GM20431 (cell line): ENCODE measurements around the gene APEH.
"Not testable (repeated sequence)": the region's sequence is repeated elsewhere in the genome, so short reads cannot be mapped to it uniquely, and the experiment has no call there.

ENCODE experiments used
- in situ Hi-C: fragments of 300-500 bp; cut with MseI, MboI; formaldehyde crosslinking; loops from one replicate; pipeline ENCODE4 v1.15.0; 2020; ENCODE audit warnings: low sequenced_read_pairs; ENCODE audit not compliant: unreplicated experiment

Gene APEH

DNA sequence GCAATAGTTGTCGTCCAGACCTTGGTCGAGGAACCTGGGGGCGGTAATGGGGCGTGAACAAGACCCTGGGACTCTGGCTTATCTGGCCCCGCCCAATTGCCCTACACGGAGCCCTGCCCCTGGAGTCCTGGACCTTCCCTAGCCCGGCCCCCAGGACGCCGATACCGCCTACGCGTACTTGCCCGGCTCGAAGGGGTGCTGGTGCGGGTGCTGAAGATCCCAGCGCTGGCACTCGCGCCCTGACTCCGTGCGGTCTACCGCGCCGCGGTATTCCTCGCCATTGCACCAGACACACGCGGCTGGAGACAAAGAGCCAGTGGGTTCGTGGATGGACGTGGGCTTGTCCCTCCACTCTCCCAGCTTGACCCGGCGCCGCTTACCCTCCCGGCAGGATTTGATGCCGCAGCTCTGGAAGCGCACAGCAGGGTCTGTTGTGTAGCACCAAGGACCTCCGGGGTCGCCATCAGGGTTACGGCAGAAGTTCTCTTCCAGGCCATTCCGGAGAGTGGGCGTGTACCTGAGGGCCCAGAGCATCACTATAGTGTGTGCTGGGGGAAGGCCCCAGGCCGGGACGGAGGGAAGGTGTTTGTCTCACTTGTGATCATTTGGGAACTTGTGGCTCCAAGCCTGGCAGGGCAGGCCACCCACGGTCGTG is 12.7 kb downstream of the APEH start:
- in situ Hi-C loops = not testable (repeated sequence)

DNA sequence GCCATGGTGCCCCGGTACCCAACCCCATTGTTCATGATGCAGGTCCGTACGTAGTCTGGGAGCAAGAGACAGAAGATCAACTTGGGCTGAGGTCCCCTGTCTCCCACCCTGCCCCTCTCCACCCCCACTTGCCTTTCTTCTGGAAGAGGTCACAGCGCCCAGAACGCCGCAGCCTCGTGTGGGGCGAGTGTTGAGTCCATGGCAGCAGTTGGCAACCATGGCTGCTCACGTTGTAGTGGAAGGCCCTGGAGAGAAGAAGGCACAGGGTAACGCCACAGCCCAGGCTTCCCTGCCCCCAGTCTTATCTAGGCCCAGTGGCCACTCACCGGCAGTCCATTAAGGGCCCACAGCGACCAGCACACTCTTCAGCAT is 13.3 kb downstream of the APEH start:
- in situ Hi-C loops = not testable (repeated sequence)

DNA sequence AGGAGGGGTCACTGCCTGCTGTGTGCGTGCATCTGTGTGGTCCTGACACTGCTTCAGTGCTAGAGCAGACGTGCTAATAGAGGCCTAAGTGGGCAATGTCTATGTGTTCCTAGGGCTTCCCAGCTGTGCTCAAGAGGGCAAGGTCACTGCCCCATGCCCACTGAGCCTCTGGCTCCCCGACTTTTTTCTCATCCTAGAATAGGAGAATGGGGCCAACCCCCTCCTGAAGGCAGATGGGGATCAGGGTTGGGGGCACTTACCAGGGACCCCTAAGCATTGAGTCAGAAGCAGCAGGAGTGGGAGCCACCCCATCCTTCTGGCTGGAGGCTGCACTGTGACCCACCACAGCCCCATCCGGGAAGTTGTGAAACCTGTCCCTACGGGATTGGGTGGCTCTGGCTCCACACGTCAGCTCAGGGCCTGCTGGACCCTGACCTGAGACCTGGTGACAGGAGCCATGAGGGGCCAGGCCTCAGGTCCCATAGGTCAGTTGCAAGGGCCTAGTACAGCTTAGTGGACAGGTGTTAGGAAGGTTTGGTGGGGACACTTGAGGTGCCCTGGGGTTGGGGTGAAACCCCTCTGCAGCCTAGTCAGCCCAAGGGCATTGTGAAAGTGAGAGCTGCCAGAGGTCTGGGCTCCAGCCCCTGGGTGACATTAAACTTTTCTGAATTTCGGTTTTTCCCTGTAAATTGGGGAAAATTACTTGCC is 14.3 kb downstream of the APEH start:
- in situ Hi-C loops = not testable (repeated sequence)

DNA sequence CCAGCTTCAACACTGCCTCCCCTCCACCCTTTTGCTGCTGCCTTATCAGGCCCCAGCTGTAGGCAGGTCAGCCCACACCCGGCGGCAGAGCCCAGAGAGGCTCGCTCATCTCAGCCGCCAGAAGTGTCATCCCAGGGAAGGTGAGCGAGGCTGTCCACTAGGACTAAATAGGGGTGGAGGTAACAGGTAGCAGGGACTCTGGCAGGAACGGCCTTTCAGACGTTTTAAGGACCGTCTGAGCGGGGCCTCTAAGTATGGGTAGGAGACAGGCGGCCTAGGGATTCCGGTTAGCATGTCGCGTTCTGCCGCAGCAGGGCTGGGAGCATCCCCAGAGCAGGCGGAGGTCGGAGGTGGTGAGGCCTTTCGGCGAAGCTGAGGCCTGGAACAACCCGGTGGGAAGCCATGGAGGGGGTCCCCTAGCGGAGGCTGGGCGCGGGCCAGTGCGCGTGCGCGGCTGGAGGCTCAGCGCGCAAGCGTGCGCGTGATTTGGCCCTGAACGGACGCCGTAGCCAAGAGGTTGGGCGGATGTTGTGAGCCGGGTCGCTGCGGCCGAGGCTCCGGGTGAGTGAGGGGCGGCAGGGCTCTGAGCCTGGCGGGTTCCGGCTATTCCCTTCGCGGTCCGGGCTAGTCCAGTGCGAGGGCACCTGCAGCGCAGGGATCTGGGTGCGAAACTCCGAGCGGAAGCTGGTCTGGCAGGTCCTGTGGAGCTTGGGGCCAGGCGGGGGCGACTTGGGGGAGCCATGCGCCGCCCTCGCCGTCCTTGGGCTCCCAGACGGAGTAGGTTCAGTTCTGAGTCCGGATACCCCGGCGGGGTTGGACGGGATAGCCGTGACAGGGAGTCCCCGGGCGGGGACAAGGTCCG is 15.1 kb downstream of the APEH start, which contains the start of the genes MST1 and RNF123:
Gene MST1 (minus strand): TSS at position 429 of the 862 bp plus-strand sequence. CDS start 783 bp downstream, outside the sequence.
Gene RNF123 (plus strand): TSS at position 512 of the 862 bp plus-strand sequence. CDS start 1,609 bp downstream, outside the sequence.
- in situ Hi-C loops = no loop called here

DNA sequence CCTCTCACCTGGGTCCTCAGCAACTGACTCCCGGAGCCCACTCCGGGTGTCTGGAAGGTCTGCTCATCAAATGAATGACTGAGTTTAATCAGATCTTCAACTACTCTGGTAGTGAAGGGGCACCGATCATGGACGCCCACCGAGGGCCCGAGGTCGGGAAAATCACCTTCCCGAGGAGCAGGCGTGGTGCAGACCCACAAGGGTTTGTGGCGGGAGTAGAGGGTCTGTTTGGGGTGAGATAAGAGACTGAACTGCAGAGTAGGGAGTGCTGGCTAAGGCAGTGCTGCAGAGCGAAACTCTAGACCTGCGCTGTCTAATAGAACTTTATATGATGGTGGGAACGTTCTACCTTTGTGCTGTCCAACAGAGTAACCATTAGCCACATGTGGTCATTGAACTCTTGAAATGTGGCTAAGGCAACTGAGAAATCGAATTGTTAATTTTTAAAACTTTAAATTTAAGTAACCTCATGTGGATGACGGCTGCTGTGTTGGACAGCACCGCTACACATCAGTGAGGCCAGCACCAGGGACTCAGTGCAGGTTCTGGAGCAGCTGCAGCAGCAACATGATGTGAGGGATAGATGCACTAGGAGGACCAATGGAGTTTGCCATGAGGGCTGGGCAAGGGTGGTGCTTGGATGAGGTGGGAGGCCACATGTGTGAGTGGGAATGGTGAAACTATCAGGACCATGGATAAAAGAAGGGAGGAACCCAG is 15.9 kb downstream of the APEH start:
- in situ Hi-C loops = not testable (repeated sequence)

DNA sequence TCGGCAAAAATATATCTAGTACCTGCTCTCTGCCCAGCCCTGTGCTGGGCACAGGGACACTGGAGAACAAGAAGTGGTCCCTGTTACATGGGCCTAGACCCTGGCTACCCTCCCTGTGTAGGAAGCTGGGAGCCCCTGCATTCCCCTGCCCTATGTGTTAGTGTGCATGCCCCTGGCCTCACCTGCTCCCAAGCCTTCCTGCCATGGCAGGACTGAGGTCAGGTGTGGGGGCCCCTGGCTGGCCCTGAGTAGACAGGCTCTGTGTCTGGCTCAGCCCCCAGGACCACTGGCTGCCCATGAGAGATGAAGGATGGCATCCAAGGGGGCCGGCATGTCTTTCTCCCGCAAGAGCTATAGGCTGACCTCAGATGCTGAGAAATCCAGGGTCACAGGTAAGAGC is 16.7 kb downstream of the APEH start:
- in situ Hi-C loops = not testable (repeated sequence)

DNA sequence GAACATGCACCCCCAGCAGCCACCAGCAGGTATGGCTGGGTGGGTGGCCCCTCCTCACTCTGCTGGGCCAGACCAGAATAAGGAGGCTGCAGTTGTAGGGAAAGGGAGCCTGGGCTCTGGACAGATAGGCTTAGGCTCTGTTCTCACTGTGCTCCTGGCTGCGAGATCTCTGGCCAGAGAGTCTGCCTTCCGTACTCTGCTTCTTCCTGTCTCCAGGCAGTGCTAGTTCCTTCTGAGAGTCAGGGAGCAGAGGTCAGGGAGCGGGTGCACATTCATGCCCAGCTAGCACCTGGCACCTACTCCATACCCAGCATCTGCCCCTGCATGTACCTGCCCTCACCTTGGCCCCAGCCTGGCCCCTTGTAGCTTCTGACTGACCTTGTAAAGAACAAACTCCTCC is 17.3 kb downstream of the APEH start:
- in situ Hi-C loops = not testable (repeated sequence)

DNA sequence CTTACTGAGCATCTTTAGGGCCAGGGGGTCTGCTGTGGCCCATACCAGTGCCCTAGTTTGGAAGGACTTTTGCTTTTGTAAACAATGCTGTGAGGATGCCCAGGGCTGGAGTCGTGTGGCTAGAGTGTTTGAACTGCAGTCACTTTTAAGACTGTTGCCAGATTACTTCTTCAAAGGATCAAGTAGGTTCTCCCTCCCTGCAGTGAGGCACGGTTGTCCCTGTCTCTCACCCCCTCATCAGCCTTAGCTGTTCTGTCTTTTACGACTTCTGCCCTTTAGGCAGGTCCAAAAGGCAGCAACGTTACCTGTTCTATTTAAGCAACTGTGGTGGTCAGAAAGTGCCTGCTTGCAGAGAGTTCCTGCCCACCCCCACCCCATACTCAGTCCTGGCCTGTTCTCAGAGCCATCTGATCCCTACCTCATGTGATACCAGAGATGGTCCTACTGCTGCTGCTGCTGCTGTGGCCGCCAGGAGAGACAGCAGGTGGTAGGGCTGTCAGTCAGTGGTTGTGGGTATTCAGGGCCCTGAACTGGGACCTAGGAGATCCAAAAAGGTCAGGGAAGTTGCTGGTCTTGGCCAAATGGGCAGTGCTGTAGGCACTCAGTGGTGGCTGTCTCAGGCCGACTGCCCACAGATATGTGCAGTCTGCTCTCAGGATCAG is 20.4 kb downstream of the APEH start:
- in situ Hi-C loops = not testable (repeated sequence)

DNA sequence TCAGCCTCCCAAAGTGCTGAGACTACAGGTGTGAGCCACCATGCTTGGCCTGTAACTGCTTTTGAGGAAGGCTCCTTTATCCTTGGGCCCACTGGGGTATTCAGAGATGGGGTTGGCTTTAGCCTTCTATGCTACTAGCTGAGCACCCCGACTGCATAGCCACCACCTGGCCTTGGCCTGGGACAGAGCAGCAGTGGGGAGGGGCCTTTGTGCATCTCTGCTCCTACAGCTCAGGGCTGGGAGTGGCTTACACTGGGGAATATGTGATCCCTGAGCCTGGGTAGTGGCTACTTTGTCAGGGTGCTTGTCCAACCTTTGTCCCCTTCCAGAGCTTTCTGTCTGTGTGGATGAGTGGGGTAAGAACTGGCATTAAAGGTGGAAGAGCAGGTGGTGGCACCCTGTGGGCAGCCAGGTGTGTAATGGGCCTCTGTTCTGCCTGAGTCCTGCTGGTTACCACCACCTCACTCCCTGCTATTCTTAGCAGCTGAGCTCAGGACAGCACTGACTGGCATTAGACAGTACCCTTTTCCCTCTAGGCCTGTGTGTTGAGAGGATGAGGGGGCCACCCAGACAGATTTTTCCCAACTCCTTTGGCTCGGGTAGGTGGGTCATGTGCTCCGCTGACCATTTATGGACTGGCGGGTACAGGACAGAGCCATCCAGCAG is 21.3 kb downstream of the APEH start:
- in situ Hi-C loops = not testable (repeated sequence)

DNA sequence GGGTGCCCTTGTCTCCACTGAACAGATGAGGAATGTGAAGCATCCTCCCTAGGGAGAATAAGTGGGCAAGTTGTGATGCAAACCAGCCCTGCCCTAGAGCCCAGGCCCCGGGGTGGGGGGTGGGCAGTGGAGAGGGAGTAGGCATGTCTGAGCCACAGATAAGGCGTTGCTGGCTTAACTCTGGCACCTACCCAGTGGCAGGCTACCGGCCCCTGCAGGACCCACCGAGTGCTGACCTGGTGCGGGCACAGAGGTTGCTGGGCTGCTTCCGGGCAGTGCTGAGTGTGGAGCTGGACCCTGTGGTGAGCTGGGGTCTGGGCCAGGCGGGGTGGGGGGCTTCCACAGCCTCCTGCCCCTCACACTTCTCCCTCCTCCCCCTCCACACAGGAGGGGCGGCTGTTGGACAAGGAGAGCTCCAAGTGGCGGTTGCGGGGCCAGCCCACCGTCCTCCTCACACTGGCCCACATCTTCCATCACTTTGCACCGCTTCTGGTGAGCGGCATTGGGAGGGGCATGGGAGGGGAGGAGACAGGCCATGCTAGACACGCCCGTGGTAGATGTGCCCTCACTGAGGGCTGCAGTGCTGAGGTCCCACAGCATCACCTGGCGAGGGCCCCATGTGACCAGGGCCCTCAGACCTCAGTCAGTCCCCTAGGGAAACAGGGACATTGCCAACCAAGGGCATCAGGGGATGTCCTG is 25.3 kb downstream of the APEH start:
- in situ Hi-C loops = no loop called here

DNA sequence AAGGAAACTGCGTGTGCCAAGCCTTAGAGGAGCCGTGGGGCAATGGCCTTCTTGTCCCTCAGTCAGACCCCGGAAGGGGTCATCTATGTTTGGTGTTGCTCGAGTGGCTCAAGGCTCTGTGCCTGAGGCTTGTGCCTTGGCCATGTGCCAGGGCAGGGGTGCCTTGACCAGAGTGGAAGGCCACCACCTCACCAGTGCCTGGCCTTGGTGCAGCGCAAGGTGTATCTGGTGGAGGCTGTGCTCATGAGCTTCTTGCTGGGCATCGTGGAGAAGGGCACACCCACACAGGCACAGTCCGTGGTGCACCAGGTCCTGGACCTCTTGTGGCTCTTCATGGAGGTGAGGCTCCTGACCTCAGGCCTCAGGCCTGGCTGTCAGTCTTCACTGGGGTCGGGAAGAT is 25.9 kb downstream of the APEH start:
- in situ Hi-C loops = no loop called here

DNA sequence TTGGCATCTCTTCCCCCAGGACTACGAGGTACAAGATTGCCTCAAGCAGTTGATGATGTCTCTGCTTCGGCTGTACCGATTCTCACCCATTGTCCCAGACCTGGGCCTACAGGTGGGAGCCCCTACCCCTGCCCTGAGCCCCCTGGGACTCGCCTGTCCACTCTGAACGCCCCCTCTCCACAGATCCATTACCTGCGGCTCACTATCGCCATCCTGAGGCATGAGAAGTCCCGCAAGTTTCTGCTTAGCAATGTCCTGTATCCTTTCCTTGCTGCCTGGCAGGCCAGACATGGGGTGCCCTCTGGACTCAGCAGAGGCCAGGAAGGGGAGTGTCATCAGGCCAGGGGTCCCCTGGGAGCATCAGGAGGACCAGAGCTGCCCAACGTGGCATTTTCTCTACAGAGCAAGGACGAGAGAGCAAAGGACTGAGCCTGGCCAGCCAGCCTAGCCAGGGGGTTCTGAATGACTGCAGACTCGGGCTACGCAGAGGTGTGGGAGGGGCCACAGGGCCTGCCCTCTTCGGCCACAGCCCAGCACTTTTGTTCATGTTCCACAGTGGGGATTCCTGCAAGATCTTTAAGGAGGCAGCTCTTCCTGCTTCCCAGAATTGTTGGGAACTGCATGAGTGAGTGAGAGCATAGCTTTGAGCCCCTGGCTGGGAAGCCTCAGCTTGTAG is 26.4 kb downstream of the APEH start:
- in situ Hi-C loops = no loop called here

DNA sequence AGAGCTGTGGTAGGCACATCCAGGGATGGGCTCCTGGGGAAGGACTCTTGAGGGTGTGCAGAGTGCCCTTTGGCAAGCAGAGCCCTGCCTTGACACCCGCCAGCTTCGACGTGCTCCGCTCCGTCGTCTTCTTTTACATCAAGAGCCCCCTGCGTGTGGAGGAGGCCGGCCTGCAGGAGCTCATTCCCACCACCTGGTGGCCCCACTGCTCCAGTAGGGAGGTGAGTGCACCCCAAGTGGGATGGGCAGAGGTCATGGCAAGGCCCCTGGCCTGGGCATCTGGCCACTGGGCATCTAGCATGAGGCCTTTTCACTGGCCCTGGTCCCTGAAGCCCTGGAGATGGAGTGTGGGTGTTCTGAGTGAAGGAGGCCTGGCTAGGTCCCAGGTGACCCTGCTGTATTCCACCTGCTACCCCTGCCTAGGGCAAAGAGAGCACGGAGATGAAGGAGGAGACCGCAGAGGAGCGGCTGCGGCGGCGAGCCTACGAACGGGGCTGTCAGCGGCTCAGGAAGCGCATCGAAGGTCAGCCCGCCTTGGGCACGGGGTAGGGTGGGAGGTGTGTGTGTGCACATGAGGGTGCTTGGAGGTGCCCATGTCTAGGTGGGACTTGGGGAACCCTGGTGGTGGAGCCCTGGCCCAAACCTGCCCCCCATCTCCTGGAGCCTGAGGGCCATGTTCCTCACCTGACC is 27.4 kb downstream of the APEH start:
- in situ Hi-C loops = no loop called here

DNA sequence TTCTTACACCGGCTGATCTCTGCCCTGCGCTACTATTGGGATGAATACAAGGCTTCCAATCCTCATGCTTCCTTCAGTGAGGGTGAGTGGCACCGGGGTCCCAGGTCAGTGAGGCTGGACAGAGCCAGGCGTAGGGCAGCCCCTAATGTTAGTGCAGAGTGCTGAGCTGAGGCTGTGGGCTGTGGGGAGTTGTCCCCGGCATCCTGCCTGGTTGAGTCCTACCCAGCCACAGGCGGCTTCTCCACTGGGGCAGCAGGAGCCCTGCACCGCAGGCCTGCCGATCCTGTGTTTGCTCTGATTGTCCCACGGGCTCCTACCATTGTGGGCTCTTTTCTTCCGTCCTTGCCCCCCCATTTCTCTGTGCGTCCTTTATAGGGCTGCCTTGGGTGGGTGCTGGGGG is 28.5 kb downstream of the APEH start:
- in situ Hi-C loops = no loop called here

DNA sequence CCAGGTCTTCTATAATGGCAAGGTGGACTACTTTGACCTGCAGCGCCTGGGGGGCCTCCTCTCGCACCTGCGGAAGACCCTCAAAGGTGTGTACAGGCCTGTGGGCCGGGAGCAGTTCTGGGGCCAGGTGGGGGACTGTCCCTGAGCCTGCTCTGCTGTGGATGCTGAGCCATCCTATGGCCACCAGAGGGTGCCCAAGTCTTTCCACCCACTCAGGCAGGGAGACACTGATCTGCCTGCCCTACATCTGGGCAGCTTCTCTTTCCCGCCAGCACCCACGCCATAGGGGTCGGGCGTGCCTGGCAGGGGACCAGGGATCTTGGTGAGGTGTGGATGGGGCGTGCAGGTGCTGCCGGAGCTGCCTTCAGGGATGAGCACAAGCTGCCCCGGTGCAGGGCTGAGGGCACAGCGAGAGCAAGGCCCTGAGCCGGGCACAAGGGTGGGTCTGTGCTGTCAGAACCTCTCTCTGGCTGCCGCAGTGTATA is 29.3 kb downstream of the APEH start:
- in situ Hi-C loops = no loop called here

DNA sequence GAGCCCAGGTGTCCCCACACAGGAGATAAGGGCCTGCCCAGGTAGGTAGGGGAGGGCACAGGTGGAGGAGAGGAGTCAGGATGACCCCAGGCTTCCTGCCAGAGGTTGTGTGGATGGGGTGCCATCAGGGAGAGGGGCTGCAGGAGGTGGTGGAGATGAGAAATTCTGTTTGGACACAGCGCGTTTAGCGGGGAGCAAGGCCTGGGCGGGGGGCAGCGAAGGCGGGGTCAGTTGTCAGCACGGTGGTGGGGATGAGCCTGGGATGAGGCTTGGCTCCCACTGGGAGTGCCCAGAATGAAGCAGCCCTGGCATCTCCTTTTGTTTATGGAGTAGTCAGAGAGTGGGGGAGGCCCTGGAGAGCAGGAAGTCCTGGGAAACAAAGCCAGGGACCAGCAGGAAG is 29.8 kb downstream of the APEH start:
- in situ Hi-C loops = no loop called here

DNA sequence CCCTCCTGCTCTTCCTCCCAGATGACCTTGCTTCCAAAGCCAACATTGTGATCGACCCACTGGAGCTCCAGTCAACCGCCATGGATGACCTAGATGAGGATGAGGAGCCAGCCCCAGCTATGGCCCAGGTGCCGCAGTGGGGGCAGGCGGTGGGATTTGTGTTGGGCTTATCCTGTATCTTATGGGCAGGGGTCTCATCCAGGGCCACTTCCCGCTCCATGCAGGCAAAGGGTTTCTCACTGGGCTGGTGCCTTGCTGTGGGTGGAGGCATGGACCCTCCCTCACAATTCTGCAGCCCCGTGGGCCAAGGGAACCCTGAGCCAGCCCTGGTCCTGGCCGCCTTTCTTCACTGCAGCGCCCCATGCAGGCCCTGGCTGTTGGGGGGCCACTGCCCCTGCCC is 30.5 kb downstream of the APEH start:
- in situ Hi-C loops = no loop called here
